ENCODE data around the gene SIL1.

DNA sequence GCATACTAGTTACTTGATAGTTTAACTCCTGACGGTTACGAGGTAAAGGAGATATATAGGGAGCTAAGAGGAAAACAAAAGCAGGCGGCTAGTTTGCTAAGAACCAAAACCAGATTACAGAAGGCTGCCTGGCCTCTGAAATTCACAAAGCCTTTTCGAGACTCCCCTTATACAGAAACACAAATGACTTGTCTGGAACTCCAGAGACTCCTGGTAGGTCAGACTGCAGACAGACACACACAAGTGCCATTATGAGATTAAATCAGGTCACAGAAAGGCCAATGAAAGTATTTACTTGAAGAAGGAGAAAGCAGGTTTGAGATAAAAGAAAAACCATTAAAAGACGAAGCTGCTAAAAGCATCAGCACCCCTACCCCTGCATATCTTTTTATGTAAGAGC, 180.5 kb downstream of the SIL1 start:
- TF ChIP-seq, protein P1, sequence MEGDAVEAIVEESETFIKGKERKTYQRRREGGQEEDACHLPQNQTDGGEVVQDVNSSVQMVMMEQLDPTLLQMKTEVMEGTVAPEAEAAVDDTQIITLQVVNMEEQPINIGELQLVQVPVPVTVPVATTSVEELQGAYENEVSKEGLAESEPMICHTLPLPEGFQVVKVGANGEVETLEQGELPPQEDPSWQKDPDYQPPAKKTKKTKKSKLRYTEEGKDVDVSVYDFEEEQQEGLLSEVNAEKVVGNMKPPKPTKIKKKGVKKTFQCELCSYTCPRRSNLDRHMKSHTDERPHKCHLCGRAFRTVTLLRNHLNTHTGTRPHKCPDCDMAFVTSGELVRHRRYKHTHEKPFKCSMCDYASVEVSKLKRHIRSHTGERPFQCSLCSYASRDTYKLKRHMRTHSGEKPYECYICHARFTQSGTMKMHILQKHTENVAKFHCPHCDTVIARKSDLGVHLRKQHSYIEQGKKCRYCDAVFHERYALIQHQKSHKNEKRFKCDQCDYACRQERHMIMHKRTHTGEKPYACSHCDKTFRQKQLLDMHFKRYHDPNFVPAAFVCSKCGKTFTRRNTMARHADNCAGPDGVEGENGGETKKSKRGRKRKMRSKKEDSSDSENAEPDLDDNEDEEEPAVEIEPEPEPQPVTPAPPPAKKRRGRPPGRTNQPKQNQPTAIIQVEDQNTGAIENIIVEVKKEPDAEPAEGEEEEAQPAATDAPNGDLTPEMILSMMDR (IDR thresholded peaks at IDR 0.05; ENCODE audit: insufficient read depth, low read depth, low read length) = no peak
- no peak for TF ChIP-seq EZH2 (IDR thresholded peaks at IDR 0.05; ENCODE audit: insufficient read depth, low read length)
